ENCODE results near the gene TRHDE.

DNA sequence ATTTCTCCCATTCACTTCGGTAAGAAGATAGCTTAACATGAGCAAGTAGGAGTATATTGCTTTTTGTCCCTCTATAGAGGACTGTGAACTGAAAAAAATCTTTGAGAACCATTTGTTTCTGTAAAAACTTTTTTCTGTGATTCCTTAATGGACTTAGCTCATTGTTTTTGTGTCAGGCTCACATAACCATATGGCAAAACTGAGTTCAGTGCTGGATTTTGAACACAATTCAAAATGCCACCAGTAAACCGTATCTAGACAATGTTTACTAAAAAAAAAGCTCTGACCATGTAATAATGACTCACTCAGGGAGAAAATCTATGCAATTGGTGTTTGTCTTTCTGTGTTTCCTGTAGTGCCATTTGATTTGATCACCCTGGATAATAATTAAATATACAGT, 5.2 kb downstream of the TRHDE start:
- TF ChIP-seq, protein P1, sequence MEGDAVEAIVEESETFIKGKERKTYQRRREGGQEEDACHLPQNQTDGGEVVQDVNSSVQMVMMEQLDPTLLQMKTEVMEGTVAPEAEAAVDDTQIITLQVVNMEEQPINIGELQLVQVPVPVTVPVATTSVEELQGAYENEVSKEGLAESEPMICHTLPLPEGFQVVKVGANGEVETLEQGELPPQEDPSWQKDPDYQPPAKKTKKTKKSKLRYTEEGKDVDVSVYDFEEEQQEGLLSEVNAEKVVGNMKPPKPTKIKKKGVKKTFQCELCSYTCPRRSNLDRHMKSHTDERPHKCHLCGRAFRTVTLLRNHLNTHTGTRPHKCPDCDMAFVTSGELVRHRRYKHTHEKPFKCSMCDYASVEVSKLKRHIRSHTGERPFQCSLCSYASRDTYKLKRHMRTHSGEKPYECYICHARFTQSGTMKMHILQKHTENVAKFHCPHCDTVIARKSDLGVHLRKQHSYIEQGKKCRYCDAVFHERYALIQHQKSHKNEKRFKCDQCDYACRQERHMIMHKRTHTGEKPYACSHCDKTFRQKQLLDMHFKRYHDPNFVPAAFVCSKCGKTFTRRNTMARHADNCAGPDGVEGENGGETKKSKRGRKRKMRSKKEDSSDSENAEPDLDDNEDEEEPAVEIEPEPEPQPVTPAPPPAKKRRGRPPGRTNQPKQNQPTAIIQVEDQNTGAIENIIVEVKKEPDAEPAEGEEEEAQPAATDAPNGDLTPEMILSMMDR (IDR thresholded peaks at IDR 0.05) = no peak
- TF ChIP-seq POLR2A (IDR thresholded peaks at IDR 0.05) = no peak
